HEK293 (cell line): ENCODE measurements around the gene ACTR1A.
A peak's percentile ranks its signal among the peaks of the same experiment; 100 is the strongest.

Experiments
- CTCF ChIA-PET: fragments of 350-600 bp; formaldehyde crosslinking; extraction: SDS; loops from one replicate; lab custom pipeline; 2021; ENCODE audit warnings: antibody characterized with exemption; lab: Yijun Ruan, JAX
- POLR2A ChIA-PET: fragments of 300-600 bp; formaldehyde crosslinking; extraction: SDS; loops from one replicate; lab custom pipeline; 2020; ENCODE audit warnings: antibody characterized with exemption, inconsistent platforms; lab: Yijun Ruan, JAX
- H3K27ac ChIP-seq: fragments of 200-500 bp; sonication (Bioruptor generic); 2 replicates; pipeline ENCODE4 v1.5.1; 2014; ENCODE audit warnings: low read depth, low read length, control low read depth, inconsistent platforms; ENCODE audit errors: extremely low read depth
- H3K36me3 ChIP-seq, 2 experiments: fragments of 200-500 bp in 1 of 2; sonication (Bioruptor generic) in 1 of 2; 1 replicate in 1 of 2; 2 replicates in 1 of 2; pipeline ENCODE4 v1.5.1; 2014 to 2017; ENCODE audit warnings: inconsistent platforms in 2 of 2, low read length in 2 of 2; ENCODE audit not compliant: control insufficient read depth in 2 of 2, insufficient read depth in 1 of 2
- H3K4me1 ChIP-seq: fragments of 200-500 bp; sonication (Bioruptor generic); 2 replicates; pipeline ENCODE4 v1.5.1; 2014; ENCODE audit warnings: mild to moderate bottlenecking, low read length, inconsistent platforms; ENCODE audit not compliant: control insufficient read depth, insufficient read depth
- H3K4me3 ChIP-seq: 2 replicates; pipeline ENCODE4 v1.5.1; 2011; ENCODE audit warnings: low read depth, mild to moderate bottlenecking, control low read depth, low read length, moderate library complexity
- H3K9me3 ChIP-seq: fragments of 200-500 bp; sonication (Bioruptor generic); 2 replicates; pipeline ENCODE4 v1.5.1; 2014; ENCODE audit warnings: low read depth, low read length, inconsistent platforms; ENCODE audit not compliant: control insufficient read depth, insufficient read depth
- HOXC10 ChIP-seq: sonication (generic); formaldehyde crosslinking; IDR thresholded peaks from 2 replicates; pipeline ENCODE4 v1.8.1; 2023; ENCODE audit warnings: mild to moderate bottlenecking, missing genetic modification reagents
- MZF1 ChIP-seq: fragments of 450-650 bp; formaldehyde crosslinking; IDR thresholded peaks from 2 replicates; pipeline ENCODE4 v1.5.1; 2017; ENCODE audit warnings: missing biosample characterization, missing genetic modification characterization, borderline replicate concordance
- PRDM1 ChIP-seq: fragments of 450-650 bp; formaldehyde crosslinking; IDR thresholded peaks from 2 replicates; pipeline ENCODE4; 2016; ENCODE audit warnings: missing biosample characterization, missing genetic modification characterization
- PRDM4 ChIP-seq: fragments of 450-650 bp; formaldehyde crosslinking; IDR thresholded peaks from 2 replicates; pipeline ENCODE4 v1.5.1; 2017; ENCODE audit warnings: missing biosample characterization, missing genetic modification characterization
- SCRT1 ChIP-seq: fragments of 450-650 bp; formaldehyde crosslinking; IDR thresholded peaks from 2 replicates; pipeline ENCODE4 v1.5.1; 2016; ENCODE audit warnings: missing biosample characterization, missing genetic modification characterization, borderline replicate concordance
- SETDB1 ChIP-seq: IDR thresholded peaks from one replicate; pipeline ENCODE4 v1.6.1; 2017; ENCODE audit warnings: mild to moderate bottlenecking, low read length, moderate library complexity, mixed read lengths; ENCODE audit not compliant: insufficient read length
- ZBTB8A ChIP-seq: fragments of 450-650 bp; formaldehyde crosslinking; IDR thresholded peaks from 2 replicates; pipeline ENCODE4 v1.5.1; 2016; ENCODE audit warnings: missing biosample characterization, missing genetic modification characterization
- ZNF16 ChIP-seq: fragments of 450-650 bp; formaldehyde crosslinking; IDR thresholded peaks from 2 replicates; pipeline ENCODE4 v1.5.1; 2016; ENCODE audit warnings: low read depth, missing biosample characterization, missing genetic modification characterization
- ZNF169 ChIP-seq: fragments of 450-650 bp; formaldehyde crosslinking; IDR thresholded peaks from 2 replicates; pipeline ENCODE4 v1.5.1; 2016; ENCODE audit warnings: missing biosample characterization, missing genetic modification characterization
- ZNF174 ChIP-seq: fragments of 450-650 bp; formaldehyde crosslinking; IDR thresholded peaks from 2 replicates; pipeline ENCODE4 v1.5.0; 2017; ENCODE audit warnings: missing biosample characterization, mild to moderate bottlenecking, missing genetic modification characterization
- ZNF324 ChIP-seq: fragments of 450-650 bp; formaldehyde crosslinking; IDR thresholded peaks from 2 replicates; pipeline ENCODE4 v1.5.1; 2016; ENCODE audit warnings: missing biosample characterization, missing genetic modification characterization
- ZNF488 ChIP-seq: fragments of 450-650 bp; formaldehyde crosslinking; IDR thresholded peaks from 2 replicates; pipeline ENCODE4 v1.5.1; 2016; ENCODE audit warnings: missing biosample characterization, missing genetic modification characterization
- ZNF510 ChIP-seq: fragments of 450-650 bp; formaldehyde crosslinking; IDR thresholded peaks from 2 replicates; pipeline ENCODE4 v1.5.1; 2018; ENCODE audit warnings: mild to moderate bottlenecking, missing genetic modification characterization, missing biosample characterization; ENCODE audit not compliant: insufficient replicate concordance
- ZNF660 ChIP-seq: fragments of 450-650 bp; IDR thresholded peaks from 2 replicates; pipeline ENCODE4 v1.5.1; 2018; ENCODE audit warnings: missing biosample characterization, mild to moderate bottlenecking, missing genetic modification characterization
- ZNF768 ChIP-seq: fragments of 450-650 bp; formaldehyde crosslinking; IDR thresholded peaks from 2 replicates; pipeline ENCODE4 v1.5.1; 2018; ENCODE audit warnings: missing biosample characterization, mild to moderate bottlenecking, missing genetic modification characterization
- ZNF837 ChIP-seq: fragments of 450-650 bp; formaldehyde crosslinking; IDR thresholded peaks from 2 replicates; pipeline ENCODE4 v1.5.1; 2016; ENCODE audit warnings: missing biosample characterization, missing genetic modification characterization
- ZSCAN18 ChIP-seq: fragments of 450-650 bp; formaldehyde crosslinking; IDR thresholded peaks from 2 replicates; pipeline ENCODE4 v1.5.1; 2016; ENCODE audit warnings: missing biosample characterization, missing genetic modification characterization
- TF ChIP-seq, protein P1 (sequence below): fragments of 450-650 bp; formaldehyde crosslinking; IDR thresholded peaks from 2 replicates; pipeline ENCODE4 v1.5.1; 2016; ENCODE audit warnings: missing biosample characterization, missing genetic modification characterization, borderline replicate concordance
- TF ChIP-seq, protein P2 (sequence below): fragments of 450-650 bp; formaldehyde crosslinking; IDR thresholded peaks from 2 replicates; pipeline ENCODE4 v1.5.1; 2016; ENCODE audit warnings: missing biosample characterization, missing genetic modification characterization
- TF ChIP-seq, protein P3 (sequence below): fragments of 450-650 bp; formaldehyde crosslinking; IDR thresholded peaks from 2 replicates; pipeline ENCODE4 v1.5.1; 2016; ENCODE audit warnings: missing biosample characterization, missing genetic modification characterization

Gene ACTR1A

GRCh38 chr10:102432162-102432950 lies 70.2 kb downstream of the ACTR1A start, which contains the start of gene CUEDC2:
Gene CUEDC2, minus strand, starts transcription at chr10:102432574. Its CDS starts 7,386 bp downstream, at chr10:102425188.
- Histone ChIP-seq H3K27ac (peak within 1 kb of the TSS; percentile 89), H3K4me1 (peaks cover 3% of the 10 kb centered on the region; the same call in 1 of the 2 replicates), H3K36me3 (peaks cover 0 to 4% of the 10 kb centered on the region in 2 experiments; a peak in 1 of 3 replicates), H3K4me3 (peak within 1 kb of the TSS; percentile 62), H3K9me3 (no peaks in the 10 kb centered on the region)
- ChIA-PET POLR2A (interaction anchor here (0.6 to 3.0 kb wide), 19 partner anchors 8 to 202 kb away, joined by 3 to 60 read pairs (median 5); partner anchors contain the start of genes ACTR1A, C10orf95, FBXL15 and NFKB2), CTCF (interaction anchor here (0.6 to 3.7 kb wide), 10 partner anchors 9 to 359 kb away, joined by 3 to 14 read pairs (median 4); partner anchors contain the start of gene FBXL15)
- TF ChIP-seq, protein P1, sequence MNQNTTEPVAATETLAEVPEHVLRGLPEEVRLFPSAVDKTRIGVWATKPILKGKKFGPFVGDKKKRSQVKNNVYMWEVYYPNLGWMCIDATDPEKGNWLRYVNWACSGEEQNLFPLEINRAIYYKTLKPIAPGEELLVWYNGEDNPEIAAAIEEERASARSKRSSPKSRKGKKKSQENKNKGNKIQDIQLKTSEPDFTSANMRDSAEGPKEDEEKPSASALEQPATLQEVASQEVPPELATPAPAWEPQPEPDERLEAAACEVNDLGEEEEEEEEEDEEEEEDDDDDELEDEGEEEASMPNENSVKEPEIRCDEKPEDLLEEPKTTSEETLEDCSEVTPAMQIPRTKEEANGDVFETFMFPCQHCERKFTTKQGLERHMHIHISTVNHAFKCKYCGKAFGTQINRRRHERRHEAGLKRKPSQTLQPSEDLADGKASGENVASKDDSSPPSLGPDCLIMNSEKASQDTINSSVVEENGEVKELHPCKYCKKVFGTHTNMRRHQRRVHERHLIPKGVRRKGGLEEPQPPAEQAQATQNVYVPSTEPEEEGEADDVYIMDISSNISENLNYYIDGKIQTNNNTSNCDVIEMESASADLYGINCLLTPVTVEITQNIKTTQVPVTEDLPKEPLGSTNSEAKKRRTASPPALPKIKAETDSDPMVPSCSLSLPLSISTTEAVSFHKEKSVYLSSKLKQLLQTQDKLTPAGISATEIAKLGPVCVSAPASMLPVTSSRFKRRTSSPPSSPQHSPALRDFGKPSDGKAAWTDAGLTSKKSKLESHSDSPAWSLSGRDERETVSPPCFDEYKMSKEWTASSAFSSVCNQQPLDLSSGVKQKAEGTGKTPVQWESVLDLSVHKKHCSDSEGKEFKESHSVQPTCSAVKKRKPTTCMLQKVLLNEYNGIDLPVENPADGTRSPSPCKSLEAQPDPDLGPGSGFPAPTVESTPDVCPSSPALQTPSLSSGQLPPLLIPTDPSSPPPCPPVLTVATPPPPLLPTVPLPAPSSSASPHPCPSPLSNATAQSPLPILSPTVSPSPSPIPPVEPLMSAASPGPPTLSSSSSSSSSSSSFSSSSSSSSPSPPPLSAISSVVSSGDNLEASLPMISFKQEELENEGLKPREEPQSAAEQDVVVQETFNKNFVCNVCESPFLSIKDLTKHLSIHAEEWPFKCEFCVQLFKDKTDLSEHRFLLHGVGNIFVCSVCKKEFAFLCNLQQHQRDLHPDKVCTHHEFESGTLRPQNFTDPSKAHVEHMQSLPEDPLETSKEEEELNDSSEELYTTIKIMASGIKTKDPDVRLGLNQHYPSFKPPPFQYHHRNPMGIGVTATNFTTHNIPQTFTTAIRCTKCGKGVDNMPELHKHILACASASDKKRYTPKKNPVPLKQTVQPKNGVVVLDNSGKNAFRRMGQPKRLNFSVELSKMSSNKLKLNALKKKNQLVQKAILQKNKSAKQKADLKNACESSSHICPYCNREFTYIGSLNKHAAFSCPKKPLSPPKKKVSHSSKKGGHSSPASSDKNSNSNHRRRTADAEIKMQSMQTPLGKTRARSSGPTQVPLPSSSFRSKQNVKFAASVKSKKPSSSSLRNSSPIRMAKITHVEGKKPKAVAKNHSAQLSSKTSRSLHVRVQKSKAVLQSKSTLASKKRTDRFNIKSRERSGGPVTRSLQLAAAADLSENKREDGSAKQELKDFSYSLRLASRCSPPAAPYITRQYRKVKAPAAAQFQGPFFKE (tag by site-specific recombination), result no peak
- no peak for TF ChIP-seq ZNF837 (tag by site-specific recombination)
- TF ChIP-seq, protein P2, sequence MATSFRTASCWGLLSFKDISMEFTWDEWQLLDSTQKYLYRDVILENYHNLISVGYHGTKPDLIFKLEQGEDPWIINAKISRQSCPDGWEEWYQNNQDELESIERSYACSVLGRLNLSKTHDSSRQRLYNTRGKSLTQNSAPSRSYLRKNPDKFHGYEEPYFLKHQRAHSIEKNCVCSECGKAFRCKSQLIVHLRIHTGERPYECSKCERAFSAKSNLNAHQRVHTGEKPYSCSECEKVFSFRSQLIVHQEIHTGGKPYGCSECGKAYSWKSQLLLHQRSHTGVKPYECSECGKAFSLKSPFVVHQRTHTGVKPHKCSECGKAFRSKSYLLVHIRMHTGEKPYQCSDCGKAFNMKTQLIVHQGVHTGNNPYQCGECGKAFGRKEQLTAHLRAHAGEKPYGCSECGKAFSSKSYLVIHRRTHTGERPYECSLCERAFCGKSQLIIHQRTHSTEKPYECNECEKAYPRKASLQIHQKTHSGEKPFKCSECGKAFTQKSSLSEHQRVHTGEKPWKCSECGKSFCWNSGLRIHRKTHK (tag by site-specific recombination), result no peak
- TF ChIP-seq, protein P3, sequence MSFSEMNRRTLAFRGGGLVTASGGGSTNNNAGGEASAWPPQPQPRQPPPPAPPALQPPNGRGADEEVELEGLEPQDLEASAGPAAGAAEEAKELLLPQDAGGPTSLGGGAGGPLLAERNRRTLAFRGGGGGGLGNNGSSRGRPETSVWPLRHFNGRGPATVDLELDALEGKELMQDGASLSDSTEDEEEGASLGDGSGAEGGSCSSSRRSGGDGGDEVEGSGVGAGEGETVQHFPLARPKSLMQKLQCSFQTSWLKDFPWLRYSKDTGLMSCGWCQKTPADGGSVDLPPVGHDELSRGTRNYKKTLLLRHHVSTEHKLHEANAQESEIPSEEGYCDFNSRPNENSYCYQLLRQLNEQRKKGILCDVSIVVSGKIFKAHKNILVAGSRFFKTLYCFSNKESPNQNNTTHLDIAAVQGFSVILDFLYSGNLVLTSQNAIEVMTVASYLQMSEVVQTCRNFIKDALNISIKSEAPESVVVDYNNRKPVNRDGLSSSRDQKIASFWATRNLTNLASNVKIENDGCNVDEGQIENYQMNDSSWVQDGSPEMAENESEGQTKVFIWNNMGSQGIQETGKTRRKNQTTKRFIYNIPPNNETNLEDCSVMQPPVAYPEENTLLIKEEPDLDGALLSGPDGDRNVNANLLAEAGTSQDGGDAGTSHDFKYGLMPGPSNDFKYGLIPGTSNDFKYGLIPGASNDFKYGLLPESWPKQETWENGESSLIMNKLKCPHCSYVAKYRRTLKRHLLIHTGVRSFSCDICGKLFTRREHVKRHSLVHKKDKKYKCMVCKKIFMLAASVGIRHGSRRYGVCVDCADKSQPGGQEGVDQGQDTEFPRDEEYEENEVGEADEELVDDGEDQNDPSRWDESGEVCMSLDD, result peak; percentile 87
- no peak for TF ChIP-seq ZNF174 (tag by site-specific recombination)
- TF ChIP-seq ZSCAN18 (tag by site-specific recombination), result no peak
- TF ChIP-seq SCRT1, result no peak
- TF ChIP-seq ZBTB8A (tag by site-specific recombination), result peak; percentile 94
- TF ChIP-seq ZNF488, result no peak
- no peak for TF ChIP-seq ZNF768 (tag by site-specific recombination)
- no peak for TF ChIP-seq ZNF510 (tag by site-specific recombination)
- TF ChIP-seq ZNF16, result no peak
- TF ChIP-seq PRDM4 (tag by site-specific recombination), result peak; percentile 48; the same call in 1 of the 2 replicates
- TF ChIP-seq ZNF660 (tag by site-specific recombination), result peak; percentile 93
- TF ChIP-seq PRDM1, result peak; percentile 96
- TF ChIP-seq HOXC10 (CRISPR knock-in tag), result no peak
- TF ChIP-seq ZNF324 (tag by site-specific recombination), result peak; percentile 93
- TF ChIP-seq SETDB1, result no peak
- TF ChIP-seq ZNF169 (tag by site-specific recombination), result no peak
- peak; percentile 56 for TF ChIP-seq MZF1 (tag by site-specific recombination)
